OCI-LY3 (cell line): ENCODE results near the gene OVAAL.
"Not testable (repeated sequence)": the region's sequence is repeated elsewhere in the genome, so short reads cannot be mapped to it uniquely, and the experiment has no call there.

Experiments
- H2AFZ ChIP-seq: fragments of 200-600, 300-600 bp; shearing (Covaris generic); 2 replicates; pipeline ENCODE4 v1.6.0; 2014; ENCODE audit warnings: antibody characterized with exemption, low read depth, low read length
- H3K27ac ChIP-seq: fragments of 200-600, 300-600 bp; sonication (generic); 2 replicates; pipeline ENCODE4 v1.5.1; 2014; ENCODE audit warnings: mild to moderate bottlenecking, low read length, moderate library complexity, mixed read lengths
- H3K27me3 ChIP-seq: fragments of 200-600, 300-600 bp; sonication (generic); 2 replicates; pipeline ENCODE4 v1.6.1; 2014; ENCODE audit warnings: low read depth, low read length, mixed read lengths
- H3K36me3 ChIP-seq: fragments of 200-600, 300-600 bp; sonication (generic); replicated peaks from 2 replicates; pipeline ENCODE3; 2014; ENCODE audit warnings: low read depth, low read length, mixed read lengths
- H3K4me1 ChIP-seq: fragments of 300-600, 200-600 bp; sonication (generic); 2 replicates; pipeline ENCODE4 v1.6.1; 2014; ENCODE audit warnings: low read length, mixed read lengths
- H3K4me2 ChIP-seq: fragments of 200-600, 300-600 bp; sonication (generic); 2 replicates; pipeline ENCODE4 v1.6.1; 2014; ENCODE audit warnings: low read length, mixed read lengths
- H3K4me3 ChIP-seq: fragments of 300-600, 200-600 bp; sonication (generic); 2 replicates; pipeline ENCODE4 v1.5.1; 2014; ENCODE audit warnings: antibody characterized with exemption, mild to moderate bottlenecking, low read length, moderate library complexity
- H3K79me2 ChIP-seq: fragments of 300-600, 200-600 bp; shearing (Covaris generic); 2 replicates; pipeline ENCODE4 v1.6.1; 2014; ENCODE audit warnings: mild to moderate bottlenecking, low read length, mixed read lengths
- H3K9ac ChIP-seq: fragments of 300-600, 200-600 bp; shearing (Covaris generic); 2 replicates; pipeline ENCODE4 v1.6.0; 2014; ENCODE audit warnings: mild to moderate bottlenecking, low read length, moderate library complexity
- H3K9me3 ChIP-seq: fragments of 200-600, 300-600 bp; shearing (Covaris generic); 2 replicates; pipeline ENCODE4 v1.6.1; 2014; ENCODE audit warnings: low read length, mixed read lengths; ENCODE audit not compliant: insufficient read depth
- H4K20me1 ChIP-seq: fragments of 200-600, 300-600 bp; sonication (generic); 2 replicates; pipeline ENCODE4 v1.6.1; 2016; ENCODE audit warnings: low read length, mixed read lengths; ENCODE audit not compliant: insufficient read depth
- CTCF ChIP-seq: fragments of 200-600, 300-600 bp; sonication (generic); IDR thresholded peaks from 2 replicates; pipeline ENCODE4 v1.5.1; 2014; ENCODE audit warnings: antibody characterized with exemption, low read length, low read depth
- EZH2phosphoT487 ChIP-seq: fragments of 200-600 bp; shearing (Covaris generic); IDR thresholded peaks from 2 replicates; pipeline ENCODE4 v1.6.1; 2018; ENCODE audit warnings: antibody characterized with exemption, mixed run types, low read depth

OVAAL gene

GRCh38 chr1:180544050-180544449, 14.7 kb upstream of the OVAAL start:
- Histone ChIP-seq H3K36me3 (no peaks in the 10 kb centered on the region), H2AFZ (no peak overlapping the region; the same call in 1 of the 2 replicates), H3K27ac (no peak overlapping the region), H3K27me3 (no peaks in the 10 kb centered on the region), H3K9ac (no peak overlapping the region), H3K4me1 (no peaks in the 10 kb centered on the region), H3K9me3 (no peaks in the 10 kb centered on the region), H3K79me2 (no peaks in the 10 kb centered on the region), H3K4me2 (no peak overlapping the region), H3K4me3 (no peak overlapping the region), H4K20me1 (no peaks in the 10 kb centered on the region)
- no peak for TF ChIP-seq EZH2phosphoT487
- no peak for TF ChIP-seq CTCF

GRCh38 chr1:180545991-180546390, 12.8 kb upstream of the OVAAL start:
- H3K4me3 ChIP-seq: no peak overlapping the region
- H3K9ac ChIP-seq: no peak overlapping the region
- H2AFZ ChIP-seq: no peak overlapping the region
- H3K36me3 ChIP-seq: no peaks in the 10 kb centered on the region
- H4K20me1 ChIP-seq: no peaks in the 10 kb centered on the region
- H3K79me2 ChIP-seq: no peaks in the 10 kb centered on the region
- TF ChIP-seq EZH2phosphoT487 (no peak), CTCF (no peak)
- H3K4me2 ChIP-seq: no peak overlapping the region
- no peak overlapping the region for H3K27ac ChIP-seq
- no peaks in the 10 kb centered on the region for H3K27me3 ChIP-seq
- no peaks in the 10 kb centered on the region for H3K9me3 ChIP-seq
- H3K4me1 ChIP-seq: no peaks in the 10 kb centered on the region

GRCh38 chr1:180548686-180549317, 10.0 kb upstream of the OVAAL start:
- H3K27ac ChIP-seq: no peak overlapping the region
- no peaks in the 10 kb centered on the region for H3K36me3 ChIP-seq
- H3K4me2 ChIP-seq: no peak overlapping the region
- no peaks in the 10 kb centered on the region for H4K20me1 ChIP-seq
- H3K9me3 ChIP-seq: no peaks in the 10 kb centered on the region
- no peaks in the 10 kb centered on the region for H3K27me3 ChIP-seq
- H3K4me3 ChIP-seq: no peak overlapping the region
- TF ChIP-seq CTCF: no peak
- no peak for TF ChIP-seq EZH2phosphoT487
- no peak overlapping the region for H3K9ac ChIP-seq
- no peak overlapping the region for H2AFZ ChIP-seq
- H3K79me2 ChIP-seq: no peaks in the 10 kb centered on the region
- no peaks in the 10 kb centered on the region for H3K4me1 ChIP-seq

- H3K4me1 ChIP-seq: not testable (repeated sequence)
These were observed 9.0 kb upstream of the OVAAL start for GRCh38 chr1:180549770-180550169.

More at GRCh38 chr1:180549770-180550169, 9.0 kb upstream of the OVAAL start:
- H3K4me3 ChIP-seq, H3K27me3 ChIP-seq, H3K27ac ChIP-seq, H3K9me3 ChIP-seq, H3K79me2 ChIP-seq, H3K9ac ChIP-seq, H2AFZ ChIP-seq, H3K4me2 ChIP-seq, H3K36me3 ChIP-seq, H4K20me1 ChIP-seq: not testable (repeated sequence)
